ENCODE measurements around the gene BBX. TPM values are rescaled to one million over a fixed set of nuclear protein-coding genes. Genes with fewer than 3 reads are reported as not detected.
A peak's percentile ranks its signal among the peaks of the same experiment; 100 is the strongest.

BBX gene
- total and polyA plus RNA-seq, 2 of the 4 experiments (the other 2 are of a cell fraction), result 13.6 to 107 TPM

- H3K56ac ChIP-seq (ENCODE audit: extremely low read depth, insufficient read depth, low read length), result no peak overlapping the region
- no peak overlapping the region for H3K23ac ChIP-seq (ENCODE audit: low read depth, low read length)
- no TSS peak for BruUV-seq (replicated peaks)
- H3K9ac ChIP-seq (ENCODE audit: low read depth, low read length), result no peak overlapping the region
- no peak overlapping the region for H2AK9ac ChIP-seq (replicated peaks; ENCODE audit: low read depth, low read length, poor library complexity)
- H3K79me1 ChIP-seq (ENCODE audit: low read depth in 1 of 2, low read length in 2 of 2), result no peaks in the 10 kb centered on the region
- peaks cover 19% of the 10 kb centered on the region for H3K36me3 ChIP-seq (ENCODE audit: control insufficient read depth, insufficient read depth, low read length)
- H4K5ac ChIP-seq (ENCODE audit: low read depth, low read length), result no peak overlapping the region
- no peak overlapping the region for H3K27ac ChIP-seq (ENCODE audit: insufficient read depth, low read length)
- DNase-seq (no peak), ATAC-seq (ENCODE audit: low read depth) (0 out of 2 replicates have a peak, but pooled peaks have one; percentile 16)
- no peak overlapping the region for H2AFZ ChIP-seq (replicated peaks; ENCODE audit: low read length, poor library complexity)
- H3K18ac ChIP-seq (ENCODE audit: low read depth, low read length), result 0 out of 2 replicates have a peak overlapping the region, but pooled peaks have one; percentile 41
- H4K91ac ChIP-seq (ENCODE audit: insufficient read depth, low read depth, low read length), result no peak overlapping the region
- H4K20me1 ChIP-seq (ENCODE audit: insufficient read depth, low read length), result no peaks in the 10 kb centered on the region
- H2BK120ac ChIP-seq (ENCODE audit: low read depth, low read length), result peak overlapping the region; percentile 46
- H3K4me2 ChIP-seq (ENCODE audit: low read depth, low read length), result no peak overlapping the region
- no peak overlapping the region for H2BK15ac ChIP-seq (ENCODE audit: low read depth, low read length)
- H3K4me3 ChIP-seq (ENCODE audit: insufficient read depth, low read depth, low read length), result no peak overlapping the region
- intact Hi-C loops (cut with micrococcal nuclease), result no loop called here
- H2AK5ac ChIP-seq (ENCODE audit: low read depth, low read length), result no peak overlapping the region
- peaks cover 2% of the 10 kb centered on the region for H3K4me1 ChIP-seq (ENCODE audit: control insufficient read depth, insufficient read depth, low read length)
- in situ Hi-C loops (cut with MboI; ENCODE audit: low sequenced_read_pairs), result no loop called here
- CTCF ChIA-PET, result interaction anchor here (0.6 kb wide), 1 partner anchor 167 kb away, joined by 3 read pairs; no protein-coding TSS in a partner anchor
- no peaks in the 10 kb centered on the region for H3K9me3 ChIP-seq (ENCODE audit: control insufficient read depth, insufficient read depth, low read length)
- no peak for TF ChIP-seq MAFK (IDR thresholded peaks at IDR 0.05; ENCODE audit: low read depth, low read length)
- no peak for TF ChIP-seq USF2 (IDR thresholded peaks at IDR 0.05; ENCODE audit: low read depth, low read length)
- TF ChIP-seq CHD1 (IDR thresholded peaks at IDR 0.05; ENCODE audit: low read depth, low read length), result no peak
- TF ChIP-seq NFE2L2 (IDR thresholded peaks at IDR 0.05; ENCODE audit: low read depth, low read length), result no peak
- TF ChIP-seq ELK1 (IDR thresholded peaks at IDR 0.05; ENCODE audit: borderline replicate concordance, low read depth, low read length), result no peak
- no peak for TF ChIP-seq RFX5 (IDR thresholded peaks at IDR 0.05; ENCODE audit: low read depth, low read length)
- TF ChIP-seq CEBPB (IDR thresholded peaks at IDR 0.05; ENCODE audit: low read depth, low read length), result no peak
- TF ChIP-seq MAZ (IDR thresholded peaks at IDR 0.05; ENCODE audit: borderline replicate concordance, low read depth, low read length), result no peak
- TF ChIP-seq BHLHE40 (IDR thresholded peaks at IDR 0.05; ENCODE audit: low read depth, low read length), result no peak
- no peak for TF ChIP-seq CTCF (conservative IDR thresholded peaks at IDR 0.05; ENCODE audit: low read depth, low read length)
- H3K14ac ChIP-seq (replicated peaks; ENCODE audit: low read depth, low read length), result 0 out of 2 replicates have a peak overlapping the region, but pooled peaks have one; percentile 44
- dilution Hi-C loops (cut with HindIII; ENCODE audit: low sequenced_read_pairs, unreplicated experiment), result no loop called here
- no peaks in the 10 kb centered on the region for H3K27me3 ChIP-seq (ENCODE audit: control insufficient read depth, insufficient read depth, low read length)
- H4K8ac ChIP-seq (ENCODE audit: low read depth in 2 of 2, low read length in 2 of 2), result no peak overlapping the region
- no CpG with 5 or more reads among the region's 1 CpG for WGBS, 2 experiments (ENCODE audit: extremely low coverage in 2 of 2, insufficient read length in 1 of 2)
- POLR2A ChIA-PET (ENCODE audit: unreplicated experiment), result no interaction called here
- no peak overlapping the region for H2BK5ac ChIP-seq (ENCODE audit: low read depth, low read length, poor library complexity, severe bottlenecking)
- H3K9me1 ChIP-seq (ENCODE audit: insufficient read depth, low read length), result peaks cover 2% of the 10 kb centered on the region; the same call in 1 of the 2 replicates
- 0 out of 2 replicates have a peak overlapping the region, but pooled peaks have one; percentile 38 for H2BK20ac ChIP-seq (ENCODE audit: low read depth, low read length)
- H3K4ac ChIP-seq (ENCODE audit: low read depth, low read length), result no peak overlapping the region; the same call in 1 of the 2 replicates
Observed at GRCh38 chr3:107797586-107797985, 274.8 kb downstream of the BBX start.

Measured in IMR-90 (cell line).